ENCODE measurements around the gene CXCL1. TPM values are rescaled to one million over a fixed set of nuclear protein-coding genes. Genes with fewer than 3 reads are reported as not detected.

CXCL1 gene
- total and polyA plus RNA-seq, 2 of the 13 experiments (the other 11 are each of a cell fraction or from before 2014, with no cell fraction given) = 0.15 TPM; not detected in 1

- TF ChIP-seq MYPOP (CRISPR knock-in tag; IDR thresholded peaks at IDR 0.05) (no peak), GTF3A (CRISPR knock-in tag; conservative IDR thresholded peaks at IDR 0.05) (no peak)
These were observed 8.3 kb upstream of the CXCL1 start (continued) for GRCh38 chr4:73860917-73861316.

GRCh38 chr4:73862322-73862721 lies 6.9 kb upstream of the CXCL1 start:
- intact Hi-C loops (cut with micrococcal nuclease; ENCODE audit: unreplicated experiment) (loop anchor here (5.0 kb wide), 1 partner anchor 550 kb away; no protein-coding TSS in a partner anchor), in situ Hi-C loops (cut with HindIII; ENCODE audit: extremely low pct_ligation_motif_present, low pct_unique_long_range_greater_than_20kb) (no loop called here)
- H3K9me3 ChIP-seq (ENCODE audit: low read length) = no peaks in the 10 kb centered on the region
- ChIA-PET CTCF (ENCODE audit: low intra/inter-chr PET ratio, low total read pairs) (no interaction called here), POLR2A (no interaction called here)
- DNase-seq (ENCODE audit: low spot score) (no peak), FAIRE-seq (no peak), ATAC-seq (no peak)
- H3K4me2 ChIP-seq (ENCODE audit: low read depth, low read length) = no peak overlapping the region
- WGBS (ENCODE audit: low lambda C conversion rate) = 10% methylated on average over 1 of the region's 1 CpG
- no peak overlapping the region for H3K27ac ChIP-seq (ENCODE audit: extremely low read length, insufficient read depth, low read length)
- no peak overlapping the region for H3K4me3 ChIP-seq (replicated peaks in 1 of 3; ENCODE audit: insufficient read depth in 1 of 3, low read depth in 2 of 3, low read length in 3 of 3)
- H3K9ac ChIP-seq (ENCODE audit: insufficient read depth, low read depth, low read length) = no peak overlapping the region
- H3K79me2 ChIP-seq (ENCODE audit: insufficient read depth, low read length) = no peaks in the 10 kb centered on the region
- H3K4me1 ChIP-seq (ENCODE audit: insufficient read depth, low read length) = no peaks in the 10 kb centered on the region
- no peak overlapping the region for H2AFZ ChIP-seq (ENCODE audit: low read length)
- H4K20me1 ChIP-seq (ENCODE audit: insufficient read depth, low read length) = no peaks in the 10 kb centered on the region
- BruUV-seq (replicated peaks) = no TSS peak
- TF ChIP-seq SMAD9 (CRISPR knock-in tag; IDR thresholded peaks at IDR 0.05) = no peak
- no peak for TF ChIP-seq NCOA1 (CRISPR knock-in tag; IDR thresholded peaks at IDR 0.05)
- TF ChIP-seq GMEB2 (CRISPR knock-in tag; IDR thresholded peaks at IDR 0.05; ENCODE audit: low read depth) = no peak
- TF ChIP-seq ATAD3A (CRISPR knock-in tag; IDR thresholded peaks at IDR 0.05) = no peak
- no peak for TF ChIP-seq SIX1 (CRISPR knock-in tag; IDR thresholded peaks at IDR 0.05; ENCODE audit: borderline replicate concordance)
- no peak for TF ChIP-seq U2AF1 (optimal IDR thresholded peaks at IDR 0.05; ENCODE audit: low read depth, low read length)
- TF ChIP-seq ZNF17 (CRISPR knock-in tag; IDR thresholded peaks at IDR 0.05) = no peak
- no peak for TF ChIP-seq AGO2 (optimal IDR thresholded peaks at IDR 0.05; ENCODE audit: low read depth, low read length)
- no peak for TF ChIP-seq ZNF773 (CRISPR knock-in tag; IDR thresholded peaks at IDR 0.05; ENCODE audit: borderline replicate concordance)
- TF ChIP-seq ZNF263 (CRISPR knock-in tag; IDR thresholded peaks at IDR 0.05) = no peak
- no peak for TF ChIP-seq CEBPZ (IDR thresholded peaks at IDR 0.05; ENCODE audit: low read length)
- H3K36me3 ChIP-seq (replicated peaks in 1 of 2; ENCODE audit: control insufficient read depth in 1 of 2, insufficient read depth in 2 of 2, low read length in 2 of 2) = no peaks in the 10 kb centered on the region
- H3K27me3 ChIP-seq (ENCODE audit: control insufficient read depth in 1 of 2, insufficient read depth in 2 of 2, low read length in 2 of 2) = 0 out of 5 replicates have a peak, but pooled peaks cover 0 to 3% of the 10 kb centered on the region in 2 experiments

All from HepG2 (cell line).